Measurements from ENCODE around the gene TGFB1I1.

TGFB1I1 gene

GRCh38 chr16:31489616-31490584 lies 17.9 kb downstream of the TGFB1I1 start:
- no peak overlapping the region for H3K9ac ChIP-seq (ENCODE audit: low read length)
- H3K18ac ChIP-seq (ENCODE audit: low read depth in 1 of 2, low read length in 2 of 2) = no peak overlapping the region
- H3K9me3 ChIP-seq (ENCODE audit: control insufficient read depth, low read length) = no peaks in the 10 kb centered on the region
- H3K36me3 ChIP-seq (ENCODE audit: control insufficient read depth in 1 of 2, insufficient read depth in 2 of 2, low read depth in 1 of 2, low read length in 2 of 2) = peaks cover 26 to 51% of the 10 kb centered on the region in 2 experiments
- H2BK120ac ChIP-seq (ENCODE audit: low read depth, low read length) = no peak overlapping the region
- no peak overlapping the region for H3K4me3 ChIP-seq (ENCODE audit: insufficient read depth in 1 of 2, low read depth in 1 of 2, low read length in 2 of 2)
- no peak for DNase-seq
- H2BK5ac ChIP-seq (ENCODE audit: low read depth, low read length, poor library complexity, severe bottlenecking) = no peak overlapping the region
- H3K4me2 ChIP-seq (ENCODE audit: low read length, poor library complexity, severe bottlenecking) = no peak overlapping the region
- H3K4me1 ChIP-seq (ENCODE audit: control insufficient read depth, insufficient read depth, low read depth, low read length) = peaks cover 27% of the 10 kb centered on the region
- WGBS = 96% methylated on average over 22 of the region's 22 CpGs
- H3K14ac ChIP-seq (ENCODE audit: low read length in 2 of 2) = no peak overlapping the region
- H3K4ac ChIP-seq (ENCODE audit: low read depth in 1 of 2, low read length in 2 of 2) = no peak overlapping the region
- H2BK15ac ChIP-seq (ENCODE audit: low read depth, poor library complexity, severe bottlenecking) = no peak overlapping the region
- no peak overlapping the region for H3K27ac ChIP-seq (ENCODE audit: low read length, poor library complexity, severe bottlenecking)
- no peak overlapping the region for H3K23ac ChIP-seq (ENCODE audit: low read length in 2 of 2)
- H3K27me3 ChIP-seq (ENCODE audit: control insufficient read depth in 1 of 2, insufficient read depth in 1 of 2, low read length in 2 of 2) = peaks cover 0 to 42% of the 10 kb centered on the region in 2 experiments
- H4K91ac ChIP-seq (ENCODE audit: low read length) = no peak overlapping the region
- no peaks in the 10 kb centered on the region for H3K79me1 ChIP-seq (replicated peaks; ENCODE audit: low read length, poor library complexity, severe bottlenecking)
- H4K8ac ChIP-seq (ENCODE audit: low read length) = no peak overlapping the region
- H2AK5ac ChIP-seq (ENCODE audit: low read length, severe bottlenecking) = no peak overlapping the region
- H2BK12ac ChIP-seq (ENCODE audit: low read length in 2 of 2) = no peak overlapping the region
- H2AFZ ChIP-seq (ENCODE audit: low read depth, low read length) = no peak overlapping the region

DNA sequence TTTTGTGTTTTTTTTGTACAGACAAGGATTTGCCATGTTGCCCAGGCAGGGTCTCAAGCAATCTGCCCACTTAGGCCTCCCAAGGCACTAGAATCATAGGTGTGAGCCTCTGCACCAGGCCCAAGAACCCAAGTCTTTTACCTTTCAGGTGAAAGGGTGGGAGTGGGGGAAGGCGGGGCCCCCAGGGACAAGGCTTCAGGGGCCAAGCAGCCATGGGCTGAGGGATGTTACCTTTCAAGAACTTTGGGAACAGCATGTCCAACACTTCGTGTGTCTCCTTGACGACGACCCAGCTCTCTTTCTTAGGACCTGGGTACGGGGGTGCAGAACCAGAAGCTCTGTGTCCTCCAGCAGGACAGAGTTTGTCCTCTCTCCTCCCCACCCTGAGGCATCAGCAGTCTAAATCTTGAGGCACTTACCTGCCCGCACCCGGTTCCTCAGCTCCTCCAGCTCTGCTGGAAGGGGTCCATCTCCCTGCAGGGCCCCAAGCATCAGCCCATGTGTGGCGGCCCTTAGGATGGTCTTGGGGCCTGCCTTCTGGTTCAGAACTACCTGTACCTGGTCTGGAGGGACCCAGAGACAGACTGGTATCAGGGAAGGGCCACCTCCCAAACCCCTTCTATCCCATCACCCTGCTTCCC lies 19.9 kb downstream of the TGFB1I1 start:
- H3K27me3 ChIP-seq (ENCODE audit: control insufficient read depth in 1 of 2, insufficient read depth in 1 of 2, low read length in 2 of 2) = peaks cover 0 to 22% of the 10 kb centered on the region in 2 experiments
- H3K4me1 ChIP-seq (ENCODE audit: control insufficient read depth, insufficient read depth, low read depth, low read length) = peaks cover 20% of the 10 kb centered on the region
- 97% methylated on average over 8 of the region's 8 CpGs for WGBS
- H4K8ac ChIP-seq (ENCODE audit: low read length) = no peak overlapping the region
- H3K18ac ChIP-seq (ENCODE audit: low read depth in 1 of 2, low read length in 2 of 2) = no peak overlapping the region
- peaks cover 46 to 68% of the 10 kb centered on the region in 2 experiments for H3K36me3 ChIP-seq (ENCODE audit: control insufficient read depth in 1 of 2, insufficient read depth in 2 of 2, low read depth in 1 of 2, low read length in 2 of 2)
- H3K14ac ChIP-seq (ENCODE audit: low read length in 2 of 2) = no peak overlapping the region
- no peak overlapping the region for H2BK5ac ChIP-seq (ENCODE audit: low read depth, low read length, poor library complexity, severe bottlenecking)
- H3K4me3 ChIP-seq (ENCODE audit: insufficient read depth in 1 of 2, low read depth in 1 of 2, low read length in 2 of 2) = no peak overlapping the region
- no peak overlapping the region for H3K4ac ChIP-seq (ENCODE audit: low read depth in 1 of 2, low read length in 2 of 2)
- H2AK5ac ChIP-seq (ENCODE audit: low read length, severe bottlenecking) = no peak overlapping the region
- H3K79me1 ChIP-seq (replicated peaks; ENCODE audit: low read length, poor library complexity, severe bottlenecking) = no peaks in the 10 kb centered on the region
- no peak overlapping the region for H2BK120ac ChIP-seq (ENCODE audit: low read depth, low read length)
- no peak overlapping the region for H2BK15ac ChIP-seq (ENCODE audit: low read depth, poor library complexity, severe bottlenecking)
- no peaks in the 10 kb centered on the region for H3K9me3 ChIP-seq (ENCODE audit: control insufficient read depth, low read length)
- no peak overlapping the region for H3K27ac ChIP-seq (ENCODE audit: low read length, poor library complexity, severe bottlenecking)
- no peak overlapping the region for H3K23ac ChIP-seq (ENCODE audit: low read length in 2 of 2)
- H3K9ac ChIP-seq (ENCODE audit: low read length) = no peak overlapping the region
- DNase-seq = no peak
- H3K4me2 ChIP-seq (ENCODE audit: low read length, poor library complexity, severe bottlenecking) = no peak overlapping the region
- no peak overlapping the region for H4K91ac ChIP-seq (ENCODE audit: low read length)
- H2BK12ac ChIP-seq (ENCODE audit: low read length in 2 of 2) = no peak overlapping the region
- H2AFZ ChIP-seq (ENCODE audit: low read depth, low read length) = no peak overlapping the region

GRCh38 chr16:31493506-31494125 lies 21.7 kb downstream of the TGFB1I1 start:
- H3K23ac ChIP-seq (ENCODE audit: low read length in 2 of 2) = no peak overlapping the region
- H4K8ac ChIP-seq (ENCODE audit: low read length) = no peak overlapping the region
- no peak overlapping the region for H2BK15ac ChIP-seq (ENCODE audit: low read depth, poor library complexity, severe bottlenecking)
- H3K4me3 ChIP-seq (ENCODE audit: insufficient read depth in 1 of 2, low read depth in 1 of 2, low read length in 2 of 2) = no peak overlapping the region
- no peak overlapping the region for H3K14ac ChIP-seq (ENCODE audit: low read length in 2 of 2)
- peaks cover 3% of the 10 kb centered on the region for H3K4me1 ChIP-seq (ENCODE audit: control insufficient read depth, insufficient read depth, low read depth, low read length)
- no peaks in the 10 kb centered on the region for H3K9me3 ChIP-seq (ENCODE audit: control insufficient read depth, low read length)
- no peak overlapping the region for H2BK12ac ChIP-seq (ENCODE audit: low read length in 2 of 2)
- H3K36me3 ChIP-seq (ENCODE audit: control insufficient read depth in 1 of 2, insufficient read depth in 2 of 2, low read depth in 1 of 2, low read length in 2 of 2) = peaks cover 62 to 81% of the 10 kb centered on the region in 2 experiments
- H4K91ac ChIP-seq (ENCODE audit: low read length) = no peak overlapping the region
- no peak overlapping the region for H3K9ac ChIP-seq (ENCODE audit: low read length)
- H2BK5ac ChIP-seq (ENCODE audit: low read depth, low read length, poor library complexity, severe bottlenecking) = no peak overlapping the region
- H3K18ac ChIP-seq (ENCODE audit: low read depth in 1 of 2, low read length in 2 of 2) = no peak overlapping the region
- H3K4me2 ChIP-seq (ENCODE audit: low read length, poor library complexity, severe bottlenecking) = no peak overlapping the region
- no peak overlapping the region for H2BK120ac ChIP-seq (ENCODE audit: low read depth, low read length)
- H3K79me1 ChIP-seq (replicated peaks; ENCODE audit: low read length, poor library complexity, severe bottlenecking) = peaks cover 4% of the 10 kb centered on the region
- H2AK5ac ChIP-seq (ENCODE audit: low read length, severe bottlenecking) = no peak overlapping the region
- 96% methylated on average over 17 of the region's 18 CpGs for WGBS
- H3K27ac ChIP-seq (ENCODE audit: low read length, poor library complexity, severe bottlenecking) = no peak overlapping the region
- H3K27me3 ChIP-seq (ENCODE audit: control insufficient read depth in 1 of 2, insufficient read depth in 1 of 2, low read length in 2 of 2) = peaks cover 0 to 5% of the 10 kb centered on the region in 2 experiments
- no peak overlapping the region for H2AFZ ChIP-seq (ENCODE audit: low read depth, low read length)
- H3K4ac ChIP-seq (ENCODE audit: low read depth in 1 of 2, low read length in 2 of 2) = no peak overlapping the region
- no peak for DNase-seq

DNA sequence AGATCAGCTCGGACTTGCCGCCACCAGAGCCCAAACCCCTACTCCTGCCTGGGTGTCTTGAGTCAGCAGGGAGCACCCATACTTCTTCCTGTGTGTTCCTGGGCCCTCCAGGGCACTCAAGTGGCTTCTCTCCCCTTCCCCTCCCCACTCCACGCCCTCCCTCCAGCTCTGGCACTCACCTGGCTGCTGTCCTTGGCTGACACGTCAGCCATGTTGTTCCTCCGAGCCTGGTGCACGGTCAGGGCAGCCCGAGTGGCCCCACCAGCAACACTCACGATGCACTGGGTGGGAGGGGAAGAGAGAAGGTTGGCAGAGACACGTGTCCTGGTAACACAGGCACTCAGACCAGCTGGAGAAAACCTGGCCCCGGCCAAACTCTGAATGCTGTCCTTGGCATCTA lies 24.7 kb downstream of the TGFB1I1 start:
- no peak overlapping the region for H2BK15ac ChIP-seq (ENCODE audit: low read depth, poor library complexity, severe bottlenecking)
- no peak overlapping the region for H2AFZ ChIP-seq (ENCODE audit: low read depth, low read length)
- peaks cover 75 to 79% of the 10 kb centered on the region in 2 experiments for H3K36me3 ChIP-seq (ENCODE audit: control insufficient read depth in 1 of 2, insufficient read depth in 2 of 2, low read depth in 1 of 2, low read length in 2 of 2)
- no peak overlapping the region for H4K91ac ChIP-seq (ENCODE audit: low read length)
- no peaks in the 10 kb centered on the region for H3K9me3 ChIP-seq (ENCODE audit: control insufficient read depth, low read length)
- no peaks in the 10 kb centered on the region for H3K27me3 ChIP-seq (ENCODE audit: control insufficient read depth in 1 of 2, insufficient read depth in 1 of 2, low read length in 2 of 2)
- H3K4me1 ChIP-seq (ENCODE audit: control insufficient read depth, insufficient read depth, low read depth, low read length) = no peaks in the 10 kb centered on the region
- no peak overlapping the region for H2BK12ac ChIP-seq (ENCODE audit: low read length in 2 of 2)
- H3K4me2 ChIP-seq (ENCODE audit: low read length, poor library complexity, severe bottlenecking) = no peak overlapping the region
- no peak overlapping the region for H2AK5ac ChIP-seq (ENCODE audit: low read length, severe bottlenecking)
- H3K4me3 ChIP-seq (ENCODE audit: insufficient read depth in 1 of 2, low read depth in 1 of 2, low read length in 2 of 2) = no peak overlapping the region
- no peak overlapping the region for H4K8ac ChIP-seq (ENCODE audit: low read length)
- no peak overlapping the region for H3K9ac ChIP-seq (ENCODE audit: low read length)
- H2BK120ac ChIP-seq (ENCODE audit: low read depth, low read length) = no peak overlapping the region
- no peak for DNase-seq
- H3K18ac ChIP-seq (ENCODE audit: low read depth in 1 of 2, low read length in 2 of 2) = no peak overlapping the region
- H3K14ac ChIP-seq (ENCODE audit: low read length in 2 of 2) = no peak overlapping the region
- peaks cover 10% of the 10 kb centered on the region for H3K79me1 ChIP-seq (replicated peaks; ENCODE audit: low read length, poor library complexity, severe bottlenecking)
- no peak overlapping the region for H3K27ac ChIP-seq (ENCODE audit: low read length, poor library complexity, severe bottlenecking)
- WGBS = 98% methylated on average over 8 of the region's 10 CpGs
- H3K4ac ChIP-seq (ENCODE audit: low read depth in 1 of 2, low read length in 2 of 2) = no peak overlapping the region
- no peak overlapping the region for H3K23ac ChIP-seq (ENCODE audit: low read length in 2 of 2)
- no peak overlapping the region for H2BK5ac ChIP-seq (ENCODE audit: low read depth, low read length, poor library complexity, severe bottlenecking)
